ENCODE data around the gene TRIM63. TPM values are rescaled to one million over a fixed set of nuclear protein-coding genes. Genes with fewer than 3 reads are reported as not detected.

The TRIM63 gene
- 1,000 to 10,000 TPM in 1 of 4 donors, 100 to 1,000 TPM in 2, 10 to 100 TPM in 1; 74.2 to 2,937 (median 350) TPM for total RNA-seq
- polyA plus RNA-seq = 1,000 to 10,000 TPM in 2 of 3 donors, 100 to 1,000 TPM in 1; 369 to 2,799 (median 1,951) TPM
- long read RNA-seq, donor 1, transcript TRIM63-201 (9 exons, 1,770 nt) = major isoform, 10 of 20 reads
- long read RNA-seq, donor 1, partial matches to known transcripts = 3 of 20 reads
- long read RNA-seq, donor 1, other reads (novel, unspliced or antisense) = 7 of 20 reads
- long read RNA-seq, donor 2, transcript TRIM63-201 (9 exons, 1,770 nt) = major isoform, 424 of 694 reads
- long read RNA-seq, donor 2, partial matches to known transcripts = 116 of 694 reads
- long read RNA-seq, donor 2, other reads (novel, unspliced or antisense) = 150 of 694 reads

DNA sequence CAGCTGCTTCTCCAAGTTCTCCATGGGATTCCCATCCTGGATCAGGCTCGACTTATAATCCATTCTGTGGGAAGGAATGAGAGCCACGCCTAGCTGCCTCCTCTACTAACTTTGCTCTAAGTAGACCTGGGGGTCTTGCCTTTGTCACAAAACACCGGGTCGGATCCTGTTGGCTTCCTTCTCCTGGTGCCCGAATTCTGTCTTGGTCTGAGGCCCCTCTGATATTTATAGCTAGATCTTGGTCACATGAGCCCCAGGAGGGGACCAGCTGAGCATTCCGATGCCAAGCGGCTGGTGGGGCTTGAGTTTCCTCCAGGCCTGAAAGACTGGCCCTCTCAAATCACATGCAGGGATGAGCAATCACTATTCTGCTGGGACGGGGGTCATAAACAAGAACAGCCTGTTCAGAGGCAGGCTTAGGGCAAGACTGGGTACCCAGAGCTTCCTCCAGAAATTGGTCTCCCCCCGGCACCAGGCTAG is at the start of gene TRIM63:
TRIM63 (minus strand) TSS at position 199 of the 480 bp plus-strand sequence; CDS start at position 63, 136 bp downstream.
- peaks cover 2 to 34% of the 10 kb centered on the region in 2 donors for H3K36me3 ChIP-seq (ENCODE audit: insufficient read depth in 1 of 2, low read depth in 1 of 2)
- peaks cover 29% of the 10 kb centered on the region for H3K4me1 ChIP-seq
- 15 to 27% (median 20%) methylated on average over 9 of the region's 9 CpGs for WGBS, 3 donors
- H3K9me3 ChIP-seq = no peaks in the 10 kb centered on the region
- TF ChIP-seq, protein P1, sequence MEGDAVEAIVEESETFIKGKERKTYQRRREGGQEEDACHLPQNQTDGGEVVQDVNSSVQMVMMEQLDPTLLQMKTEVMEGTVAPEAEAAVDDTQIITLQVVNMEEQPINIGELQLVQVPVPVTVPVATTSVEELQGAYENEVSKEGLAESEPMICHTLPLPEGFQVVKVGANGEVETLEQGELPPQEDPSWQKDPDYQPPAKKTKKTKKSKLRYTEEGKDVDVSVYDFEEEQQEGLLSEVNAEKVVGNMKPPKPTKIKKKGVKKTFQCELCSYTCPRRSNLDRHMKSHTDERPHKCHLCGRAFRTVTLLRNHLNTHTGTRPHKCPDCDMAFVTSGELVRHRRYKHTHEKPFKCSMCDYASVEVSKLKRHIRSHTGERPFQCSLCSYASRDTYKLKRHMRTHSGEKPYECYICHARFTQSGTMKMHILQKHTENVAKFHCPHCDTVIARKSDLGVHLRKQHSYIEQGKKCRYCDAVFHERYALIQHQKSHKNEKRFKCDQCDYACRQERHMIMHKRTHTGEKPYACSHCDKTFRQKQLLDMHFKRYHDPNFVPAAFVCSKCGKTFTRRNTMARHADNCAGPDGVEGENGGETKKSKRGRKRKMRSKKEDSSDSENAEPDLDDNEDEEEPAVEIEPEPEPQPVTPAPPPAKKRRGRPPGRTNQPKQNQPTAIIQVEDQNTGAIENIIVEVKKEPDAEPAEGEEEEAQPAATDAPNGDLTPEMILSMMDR (IDR thresholded peaks at IDR 0.05) = no peak
- H3K27ac ChIP-seq = peak within 1 kb of the TSS; percentile 88
- H3K4me3 ChIP-seq = peak within 1 kb of the TSS; percentile 72
- H3K27me3 ChIP-seq (ENCODE audit: insufficient read depth in 3 of 3, low read length in 2 of 3) = no peaks in the 10 kb centered on the region
- DNase-seq (peak; percentile 82 to 94), ATAC-seq (peak; percentile 62 to 87 (median 82))
- intact Hi-C loops (cut with DNase I) = loop anchor here in 1 of 2 donors (2.0 kb wide), 1 partner anchor 31 kb away; no protein-coding TSS in a partner anchor

GRCh38 chr1:26114165-26114927 is 46.9 kb upstream of the TRIM63 start:
- Histone ChIP-seq H3K27me3 (ENCODE audit: insufficient read depth in 3 of 3, low read length in 2 of 3) (no peaks in the 10 kb centered on the region), H3K9me3 (no peaks in the 10 kb centered on the region), H3K4me3 (peak overlapping the region; percentile 98), H3K4me1 (peaks cover 29% of the 10 kb centered on the region), H3K27ac (peak overlapping the region; percentile 96), H3K36me3 (ENCODE audit: insufficient read depth in 1 of 2, low read depth in 1 of 2) (peaks cover 0 to 31% of the 10 kb centered on the region in 2 donors)
- no peak for DNase-seq
- peak; percentile 45 to 66 (median 59) for ATAC-seq
- intact Hi-C loops (cut with DNase I) = loop anchor here in 1 of 2 donors (10.0 kb wide), 1 partner anchor 120 kb away; the partner anchor contains the start of gene CEP85
- WGBS, 3 donors = 34 to 52% (median 36%) methylated on average over 12 of the region's 12 CpGs
- TF ChIP-seq, protein P1 (IDR thresholded peaks at IDR 0.05) = no peak

GRCh38 chr1:26112407-26112775 is 45.0 kb upstream of the TRIM63 start:
- TF ChIP-seq, protein P1 (IDR thresholded peaks at IDR 0.05) = no peak
- WGBS, 3 donors = 1% methylated on average over 9 of the region's 9 CpGs
- ATAC-seq = peak in 2 of 4 donors; percentile 4 to 14

DNA sequence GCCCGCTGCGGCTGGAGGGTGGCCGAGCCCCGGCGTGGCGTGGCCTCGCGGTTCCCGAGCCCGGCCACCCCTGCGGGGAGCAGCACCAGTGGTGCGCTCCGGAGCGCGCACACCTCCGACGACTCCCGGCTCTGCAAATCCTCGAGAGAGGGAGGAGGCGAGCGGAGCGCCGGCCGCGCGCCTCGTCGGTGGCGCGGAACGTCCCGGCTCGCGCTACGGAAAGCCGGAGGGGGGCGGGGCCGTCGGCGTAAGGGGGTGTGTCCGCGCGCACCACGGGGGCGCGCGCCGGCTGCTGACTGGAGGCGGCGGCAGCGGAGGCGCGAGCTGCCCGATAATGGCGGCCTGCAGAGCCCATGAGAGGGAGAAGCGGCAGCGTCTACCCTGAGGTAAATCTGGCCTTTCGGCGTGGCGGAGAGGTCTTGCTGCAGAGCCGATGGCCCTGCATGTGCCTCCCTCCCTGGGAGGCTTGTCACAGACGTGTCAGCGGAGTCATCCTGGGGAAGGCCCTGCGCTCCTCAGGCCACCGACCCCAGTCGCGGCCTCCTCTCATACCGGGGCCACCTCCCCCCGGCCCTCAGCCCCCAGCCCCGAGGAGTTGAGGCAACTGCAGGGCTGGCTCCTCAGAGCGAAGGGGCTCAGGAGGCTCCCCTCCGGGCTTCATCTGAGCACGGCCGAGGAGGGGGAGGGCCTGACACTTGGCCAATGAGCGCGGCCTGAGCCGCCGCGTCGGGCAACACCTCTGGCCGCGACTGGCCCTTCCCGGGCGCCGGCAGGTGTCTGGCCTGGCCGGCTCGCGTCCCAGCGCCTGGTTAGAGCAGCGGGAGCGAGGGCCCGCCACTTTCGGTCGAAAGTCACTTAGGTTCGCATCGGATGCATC is 44.3 kb upstream of the TRIM63 start, which contains the start of gene PDIK1L:
PDIK1L (plus strand) TSS at position 295 of the 877 bp plus-strand sequence. CDS start 2,485 bp downstream, outside the sequence.
- Histone ChIP-seq H3K4me1 (peaks cover 29% of the 10 kb centered on the region), H3K36me3 (ENCODE audit: insufficient read depth in 1 of 2, low read depth in 1 of 2) (peaks cover 0 to 7% of the 10 kb centered on the region in 2 donors), H3K9me3 (no peaks in the 10 kb centered on the region), H3K27me3 (ENCODE audit: insufficient read depth in 3 of 3, low read length in 2 of 3) (no peaks in the 10 kb centered on the region), H3K27ac (peak within 1 kb of the TSS; percentile 96), H3K4me3 (peak within 1 kb of the TSS; percentile 98)
- WGBS, 3 donors = 0 to 1% (median 0%) methylated on average over 54 to 96 of the region's 96 CpGs
- TF ChIP-seq, protein P1 (IDR thresholded peaks at IDR 0.05) = no peak
- intact Hi-C loops (cut with DNase I) = loop anchor here in 1 of 2 donors (10.0 kb wide), 1 partner anchor 123 kb away; the partner anchor contains the start of gene CEP85
- DNase-seq = peak; percentile 95 to 97
- peak; percentile 89 to 93 (median 90) for ATAC-seq

More at GRCh38 chr1:26112407-26112775, 45.0 kb upstream of the TRIM63 start:
- Histone ChIP-seq H3K27ac (peak overlapping the region; percentile 96), H3K36me3 (ENCODE audit: insufficient read depth in 1 of 2, low read depth in 1 of 2) (peaks cover 0 to 12% of the 10 kb centered on the region in 2 donors), H3K4me3 (peak overlapping the region; percentile 98), H3K9me3 (no peaks in the 10 kb centered on the region), H3K27me3 (ENCODE audit: insufficient read depth in 3 of 3, low read length in 2 of 3) (no peaks in the 10 kb centered on the region), H3K4me1 (peaks cover 29% of the 10 kb centered on the region)
- intact Hi-C loops (cut with DNase I) = loop anchor here in 1 of 2 donors (10.0 kb wide), 1 partner anchor 122 kb away; the partner anchor contains the start of gene CEP85
- DNase-seq = no peak

Measured in psoas muscle (tissue), 8 donors.